NOMO-1 treated with dmso at 0.1 percent for 144 hours (cell line): ENCODE data around the gene B3GNT8.
A peak's percentile ranks its signal among the peaks of the same experiment; 100 is the strongest.

Experiments
- DNase-seq: peaks from one replicate; lab custom pipeline; 2025; ENCODE audit not compliant: unreplicated experiment; lab: John Stamatoyannopoulos, UW

The B3GNT8 gene

GRCh38 chr19:41426952-41427646 is at the start of gene B3GNT8:
B3GNT8 (minus strand) TSS chr19:41427374; CDS start chr19:41426778, 596 bp downstream.
- DNase-seq: peak; percentile 88

GRCh38 chr19:41476583-41476982 is 49.4 kb upstream of the B3GNT8 start:
- no peak for DNase-seq

GRCh38 chr19:41463257-41464256 is 36.4 kb upstream of the B3GNT8 start:
- peak; percentile 19 for DNase-seq

- DNase-seq: no peak
Observed at GRCh38 chr19:41462497-41462896, 35.3 kb upstream of the B3GNT8 start.

- no peak for DNase-seq
Observed at GRCh38 chr19:41457241-41457640, 30.1 kb upstream of the B3GNT8 start.

GRCh38 chr19:41456342-41456918 is 29.3 kb upstream of the B3GNT8 start:
- DNase-seq: no peak

- no peak for DNase-seq
Observed at GRCh38 chr19:41455936-41456335, 28.8 kb upstream of the B3GNT8 start.

GRCh38 chr19:41452584-41453275 is 25.6 kb upstream of the B3GNT8 start:
- DNase-seq: no peak

GRCh38 chr19:41449865-41450178 is 22.6 kb upstream of the B3GNT8 start:
- no peak for DNase-seq

GRCh38 chr19:41449079-41449864 is 22.1 kb upstream of the B3GNT8 start:
- DNase-seq: peak; percentile 58

- no peak for DNase-seq
Observed at GRCh38 chr19:41447732-41448332, 20.7 kb upstream of the B3GNT8 start.

- DNase-seq: no peak
Observed at GRCh38 chr19:41445575-41445974, 18.4 kb upstream of the B3GNT8 start.

- no peak for DNase-seq
Observed at GRCh38 chr19:41443813-41444455, 16.8 kb upstream of the B3GNT8 start.

- no peak for DNase-seq
Observed at GRCh38 chr19:41442473-41443355, 15.5 kb upstream of the B3GNT8 start, which contains the start of gene ERICH4. ERICH4 (plus strand) TSS chr19:41443156; CDS start chr19:41443170, 14 bp downstream.

- DNase-seq: no peak
Observed at GRCh38 chr19:41441321-41441945, 14.3 kb upstream of the B3GNT8 start.

- peak; percentile 96 for DNase-seq
Observed at GRCh38 chr19:41439441-41440222, 12.5 kb upstream of the B3GNT8 start, which contains the start of gene DMAC2. DMAC2 (minus strand) TSS chr19:41439912; CDS start chr19:41439899, 13 bp downstream.
